HG02642 (cell line): ENCODE measurements around the gene TECR.
"Not testable (repeated sequence)": the region's sequence is repeated elsewhere in the genome, so short reads cannot be mapped to it uniquely, and the experiment has no call there.

ENCODE experiments used
- ATAC-seq: cut with Tn5 transposase; IDR thresholded peaks from one replicate; pipeline ENCODE4 v1.9.1; 2021; ENCODE audit warnings: mild to moderate bottlenecking; ENCODE audit not compliant: unreplicated experiment, poor library complexity

The TECR gene

DNA sequence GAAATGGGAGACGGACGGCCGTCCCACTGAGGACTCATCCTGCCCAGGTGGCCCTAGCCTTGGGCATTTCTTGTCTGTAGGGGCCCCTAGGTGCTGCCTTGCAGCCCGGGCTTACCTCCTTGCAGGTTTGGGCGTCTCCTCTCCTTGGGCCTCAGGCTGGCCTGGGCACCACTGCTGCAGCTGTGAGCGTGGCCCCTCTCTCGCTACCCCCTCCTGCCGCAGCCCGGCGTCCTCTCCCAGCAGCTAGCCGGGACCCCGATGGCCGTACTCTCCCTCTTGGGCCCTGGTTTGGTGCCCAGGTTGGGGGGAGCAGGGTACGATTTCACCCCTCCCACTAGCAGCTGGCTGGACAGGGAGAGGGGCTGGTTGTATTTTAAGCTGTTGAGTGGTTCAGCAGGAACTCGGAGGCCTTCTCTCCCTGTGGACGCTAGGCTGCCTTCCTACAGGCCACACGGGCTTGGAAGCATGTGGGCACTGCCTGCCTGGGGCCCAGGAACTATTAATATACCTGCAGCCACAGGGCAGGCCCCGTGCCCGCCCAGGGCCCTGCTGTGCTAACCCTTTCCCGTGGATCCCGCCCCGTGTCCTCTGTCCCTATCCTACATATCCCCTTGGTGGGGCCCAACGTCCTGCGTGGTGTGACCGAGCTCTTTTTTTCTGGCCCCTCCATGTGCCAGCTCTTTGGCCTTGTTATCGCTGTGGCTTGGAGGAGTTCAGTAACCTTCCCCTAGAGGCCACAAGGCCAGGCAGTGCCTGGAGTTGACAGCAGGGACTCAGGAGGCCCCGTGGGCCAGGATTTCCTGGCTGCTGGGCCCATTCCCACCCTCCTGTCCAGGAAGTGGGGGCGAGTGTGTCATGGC lies 30.8 kb downstream of the TECR start:
- no peak for ATAC-seq

DNA sequence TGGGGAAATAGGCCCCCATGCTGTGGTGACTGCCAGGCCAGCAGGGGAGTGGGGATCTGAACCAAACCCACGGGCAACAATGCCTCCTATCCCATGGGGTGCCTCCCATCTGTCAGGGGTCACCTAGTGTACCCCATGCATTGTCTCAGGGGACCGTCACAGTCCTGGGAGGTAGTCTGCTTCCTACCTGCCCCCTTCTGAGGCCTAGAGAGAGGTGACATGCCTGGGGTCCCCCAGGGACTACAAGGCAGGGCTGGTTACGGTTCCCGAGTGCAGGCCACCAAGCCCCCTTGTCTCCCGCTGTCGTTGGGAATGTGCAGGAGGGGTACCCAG lies 31.3 kb downstream of the TECR start:
- ATAC-seq, result no peak

DNA sequence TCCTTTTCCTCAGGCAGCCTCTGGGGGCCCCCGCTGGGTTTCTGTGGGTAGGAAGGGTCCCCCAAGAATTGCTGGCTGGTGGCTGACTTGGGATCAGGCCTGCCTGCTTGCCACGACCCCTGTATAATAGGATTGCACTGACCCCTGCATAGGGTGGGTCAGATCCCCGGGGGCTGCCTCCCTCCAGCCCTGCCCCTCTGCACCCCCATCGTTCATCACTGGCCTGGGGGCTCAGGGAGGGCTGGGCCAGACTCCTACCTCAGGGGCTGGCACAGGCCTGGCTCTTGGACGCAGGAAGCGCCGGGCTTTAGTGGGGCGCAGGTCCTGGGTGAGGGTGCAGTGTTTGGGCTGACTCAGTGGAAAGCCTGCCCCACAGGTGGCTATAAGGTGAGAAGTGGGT lies 31.9 kb downstream of the TECR start:
- no peak for ATAC-seq

DNA sequence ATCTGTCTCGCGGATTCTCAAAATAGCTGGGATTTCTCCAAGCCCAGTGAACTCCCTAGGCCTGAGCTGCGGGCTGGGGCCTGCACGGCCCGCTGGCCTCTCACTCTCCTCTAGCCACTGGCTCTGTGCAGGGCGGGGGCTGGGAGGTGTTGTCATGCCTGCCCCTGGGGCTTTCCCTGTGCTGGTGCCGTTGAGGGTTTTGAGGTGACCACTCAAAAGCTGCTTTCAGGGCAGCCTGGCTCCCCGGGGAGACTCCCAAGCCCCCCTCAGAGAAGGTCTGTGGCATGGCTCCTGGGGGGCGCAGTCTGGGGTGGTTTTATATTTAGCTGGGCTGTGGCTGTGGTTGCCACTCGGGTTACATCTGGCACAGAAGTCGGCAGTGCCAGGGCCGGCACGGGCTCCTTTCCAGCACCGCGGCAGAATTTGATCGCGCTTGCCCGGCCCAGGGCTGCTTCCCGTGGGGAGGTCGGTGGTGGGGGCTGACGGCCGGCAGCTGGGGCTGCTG lies 32.5 kb downstream of the TECR start:
- ATAC-seq, result no peak

DNA sequence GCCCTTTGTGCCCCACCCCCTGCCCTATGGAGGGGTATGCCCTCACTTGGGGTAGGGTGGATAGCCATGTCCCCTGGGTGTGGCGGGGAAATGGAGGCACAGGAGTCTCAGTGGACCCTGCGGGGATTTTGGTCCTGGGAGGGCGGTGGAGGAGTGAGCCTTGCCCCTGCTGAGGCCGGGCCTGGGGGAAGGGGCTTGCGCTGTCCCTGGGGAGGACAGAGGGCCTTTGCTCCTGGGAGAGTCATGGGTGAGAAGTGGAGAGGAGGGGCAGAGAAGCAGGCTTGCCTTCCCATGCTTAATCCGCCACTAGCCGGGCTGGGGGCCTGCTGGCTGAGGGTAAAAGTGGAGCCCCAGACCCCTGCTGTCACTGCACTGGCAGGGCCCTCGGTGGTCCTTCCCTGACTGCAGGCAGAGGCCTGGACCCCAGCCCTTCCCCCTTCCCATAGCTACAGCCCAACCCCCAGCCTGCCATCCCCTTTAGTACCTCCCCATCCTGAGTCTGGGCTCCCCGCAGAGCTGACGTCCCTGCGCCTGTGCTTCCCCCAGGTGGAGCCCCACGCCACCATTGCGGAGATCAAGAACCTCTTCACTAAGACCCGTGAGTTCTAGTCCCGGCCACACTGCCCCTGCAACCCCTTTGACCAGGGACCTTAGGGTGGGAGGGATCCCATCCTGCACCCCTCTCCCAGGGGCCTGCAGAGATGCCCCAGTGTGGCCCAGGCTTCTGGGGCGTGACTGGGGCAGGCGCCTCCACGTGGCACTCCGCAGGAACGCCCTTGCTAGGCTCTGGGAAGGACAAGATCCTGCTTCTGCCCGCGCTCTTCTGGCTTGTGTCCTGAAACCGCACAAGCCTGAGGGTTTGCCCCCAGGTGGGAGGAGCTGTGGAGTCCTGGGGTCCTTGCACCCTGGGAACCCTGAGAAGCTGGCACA lies 33.5 kb downstream of the TECR start:
- no peak for ATAC-seq

DNA sequence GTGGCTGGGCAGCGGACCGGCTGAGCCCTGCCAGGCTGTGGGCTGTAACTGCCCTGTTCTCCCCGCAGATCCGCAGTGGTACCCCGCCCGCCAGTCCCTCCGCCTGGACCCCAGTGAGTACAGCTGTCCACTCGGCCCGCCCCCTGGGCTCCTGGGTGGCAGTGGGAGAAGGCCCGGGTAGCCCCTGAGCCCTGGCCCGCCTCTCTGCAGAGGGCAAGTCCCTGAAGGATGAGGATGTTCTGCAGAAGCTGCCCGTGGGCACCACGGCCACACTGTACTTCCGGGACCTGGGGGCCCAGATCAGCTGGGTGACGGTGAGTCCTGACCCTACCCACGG lies 34.2 kb downstream of the TECR start:
- no peak for ATAC-seq

DNA sequence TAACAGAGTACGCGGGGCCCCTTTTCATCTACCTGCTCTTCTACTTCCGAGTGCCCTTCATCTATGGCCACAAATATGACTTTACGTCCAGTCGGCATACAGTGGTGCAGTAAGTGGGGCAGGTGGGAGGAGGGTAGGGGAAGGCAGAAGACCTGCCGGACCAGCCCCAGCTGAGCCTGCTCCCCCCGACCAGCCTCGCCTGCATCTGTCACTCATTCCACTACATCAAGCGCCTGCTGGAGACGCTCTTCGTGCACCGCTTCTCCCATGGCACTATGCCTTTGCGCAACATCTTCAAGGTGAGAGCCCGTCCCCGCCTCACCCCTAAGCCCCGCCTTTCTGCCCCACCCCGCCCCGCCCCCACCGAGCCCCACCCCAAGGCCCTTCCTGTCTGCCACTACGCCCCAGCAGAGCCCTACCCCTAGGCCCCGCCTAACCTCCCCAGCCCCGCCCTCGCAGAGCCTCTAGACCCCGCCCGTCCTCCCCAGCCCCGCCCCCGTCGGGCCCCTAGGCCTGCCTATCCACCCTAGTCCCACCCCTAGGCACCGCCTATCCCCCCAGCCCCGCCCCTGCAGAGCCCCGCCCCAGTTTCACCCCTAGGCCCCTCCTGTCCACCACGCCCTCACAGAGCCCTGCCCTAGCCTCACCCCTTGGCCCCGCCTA lies 34.7 kb downstream of the TECR start:
- ATAC-seq, result no peak

DNA sequence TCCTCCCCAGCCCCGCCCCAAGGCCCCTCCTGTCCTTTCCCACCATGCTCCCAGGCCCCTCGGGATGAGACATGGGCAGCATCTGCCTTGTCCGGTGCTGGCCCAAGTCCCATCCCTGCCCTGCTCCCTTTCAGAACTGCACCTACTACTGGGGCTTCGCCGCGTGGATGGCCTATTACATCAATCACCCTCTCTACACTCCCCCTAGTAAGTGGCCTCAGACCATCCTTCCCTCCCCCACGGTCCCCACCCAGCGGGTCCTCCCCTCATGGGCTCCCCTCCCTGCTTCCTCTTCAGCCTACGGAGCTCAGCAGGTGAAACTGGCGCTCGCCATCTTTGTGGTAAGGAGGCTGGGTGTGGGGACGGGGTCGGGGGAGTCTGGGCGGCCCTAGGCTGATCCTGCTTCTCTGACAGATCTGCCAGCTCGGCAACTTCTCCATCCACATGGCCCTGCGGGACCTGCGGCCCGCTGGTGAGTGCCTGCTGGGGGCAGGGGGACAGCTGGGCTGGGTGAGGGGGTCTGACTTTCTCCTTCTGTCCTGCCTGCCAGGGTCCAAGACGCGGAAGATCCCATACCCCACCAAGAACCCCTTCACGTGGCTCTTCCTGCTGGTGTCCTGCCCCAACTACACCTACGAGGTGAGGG lies 35.4 kb downstream of the TECR start:
- not testable (repeated sequence) for ATAC-seq

DNA sequence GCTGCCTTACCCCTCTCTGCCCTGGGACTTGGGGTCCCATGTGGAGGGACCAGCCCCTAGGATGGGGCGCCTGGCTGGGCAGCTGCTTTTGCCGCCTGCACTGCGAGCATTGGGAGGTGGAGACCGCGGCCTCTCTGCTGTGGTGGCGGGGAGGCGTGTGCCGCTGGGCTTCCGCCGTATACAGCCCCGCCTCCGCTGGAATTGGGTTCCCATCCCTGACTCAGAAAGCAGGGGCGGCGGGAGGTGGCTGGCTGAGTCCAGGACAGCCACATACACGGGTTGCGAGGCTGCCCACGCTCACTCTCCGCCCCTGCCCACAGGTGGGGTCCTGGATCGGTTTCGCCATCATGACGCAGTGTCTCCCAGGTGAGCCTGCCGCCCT lies 35.9 kb downstream of the TECR start:
- ATAC-seq, result no peak

DNA sequence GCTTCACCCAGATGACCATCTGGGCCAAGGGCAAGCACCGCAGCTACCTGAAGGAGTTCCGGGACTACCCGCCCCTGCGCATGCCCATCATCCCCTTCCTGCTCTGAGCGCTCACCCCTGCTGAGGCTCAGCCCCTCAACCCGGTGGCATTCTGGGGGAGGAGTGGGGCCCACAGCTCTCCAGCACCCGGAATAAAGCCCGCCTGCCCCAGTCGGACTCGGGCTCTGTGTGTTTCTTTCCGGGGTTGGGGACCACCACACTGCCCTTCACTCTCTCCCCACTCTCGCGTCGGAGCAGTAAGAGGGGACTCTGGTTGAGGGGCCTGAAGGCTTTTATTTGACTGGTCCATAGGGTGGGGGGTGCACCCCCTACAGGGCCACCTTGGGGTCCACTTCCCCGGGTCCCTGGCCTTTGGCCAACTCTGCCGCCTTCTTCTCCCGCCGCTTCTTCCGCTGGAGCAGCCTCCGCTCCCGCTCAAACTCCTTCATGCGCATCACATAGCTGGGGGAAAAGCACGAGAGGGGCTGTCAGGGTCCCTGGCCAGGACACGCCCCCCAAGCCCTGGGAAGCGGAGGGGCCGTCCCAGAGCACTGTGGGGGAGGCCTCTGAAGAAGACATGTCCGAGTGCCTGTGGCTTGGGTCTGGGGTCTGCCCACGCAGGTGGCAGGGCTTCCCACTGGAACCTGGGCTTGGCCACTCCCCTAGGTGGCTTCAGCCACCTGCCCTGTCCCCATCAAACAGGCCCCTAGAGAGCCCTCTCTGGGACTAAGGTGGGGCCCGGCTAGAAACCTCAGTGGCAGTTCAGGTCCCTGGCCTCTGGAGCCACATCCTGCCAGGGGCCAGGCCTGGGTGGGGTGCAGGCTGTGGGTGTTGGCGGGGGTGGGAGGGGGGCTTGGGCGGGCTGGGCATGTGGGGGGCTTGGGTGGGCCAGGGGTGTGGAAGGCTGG lies 36.6 kb downstream of the TECR start:
- no peak for ATAC-seq

DNA sequence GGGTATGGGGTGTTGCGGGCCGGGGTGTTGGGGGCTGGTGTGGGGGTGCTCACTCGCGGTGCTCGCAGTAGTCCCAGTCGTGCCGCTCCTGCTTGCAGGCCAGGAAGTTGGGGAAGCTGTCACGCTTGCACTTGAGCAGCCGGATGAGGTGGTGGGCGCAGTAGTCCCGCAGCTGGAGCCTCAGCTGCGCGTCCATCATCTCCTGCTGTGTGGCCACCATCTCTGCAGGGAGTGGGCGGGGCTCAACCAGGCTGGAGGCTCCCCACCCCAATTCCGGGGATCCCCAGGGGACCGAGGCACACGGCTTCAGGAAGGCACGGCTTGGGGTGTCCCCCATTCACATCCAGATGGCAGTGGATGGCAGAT lies 37.3 kb downstream of the TECR start:
- no peak for ATAC-seq

DNA sequence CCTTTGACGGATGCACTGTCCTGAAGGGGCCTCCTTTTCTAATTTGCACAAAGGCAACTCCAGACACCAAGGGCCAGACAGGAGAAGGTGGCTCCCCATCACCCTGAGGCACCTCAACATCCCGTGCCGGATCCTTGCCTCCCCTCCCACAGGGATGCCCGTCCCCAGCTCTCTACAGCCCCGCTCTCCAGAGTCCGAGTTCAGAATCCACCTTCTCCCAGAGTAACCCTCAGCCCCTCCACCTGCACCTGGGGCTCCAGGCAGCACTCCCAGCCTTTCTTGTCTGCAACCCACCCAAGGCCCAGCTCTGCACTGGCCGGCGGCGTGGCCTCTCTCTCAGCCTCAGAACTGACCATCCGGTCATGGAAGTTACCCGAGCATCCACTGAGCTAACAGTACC lies 37.7 kb downstream of the TECR start:
- no peak for ATAC-seq

DNA sequence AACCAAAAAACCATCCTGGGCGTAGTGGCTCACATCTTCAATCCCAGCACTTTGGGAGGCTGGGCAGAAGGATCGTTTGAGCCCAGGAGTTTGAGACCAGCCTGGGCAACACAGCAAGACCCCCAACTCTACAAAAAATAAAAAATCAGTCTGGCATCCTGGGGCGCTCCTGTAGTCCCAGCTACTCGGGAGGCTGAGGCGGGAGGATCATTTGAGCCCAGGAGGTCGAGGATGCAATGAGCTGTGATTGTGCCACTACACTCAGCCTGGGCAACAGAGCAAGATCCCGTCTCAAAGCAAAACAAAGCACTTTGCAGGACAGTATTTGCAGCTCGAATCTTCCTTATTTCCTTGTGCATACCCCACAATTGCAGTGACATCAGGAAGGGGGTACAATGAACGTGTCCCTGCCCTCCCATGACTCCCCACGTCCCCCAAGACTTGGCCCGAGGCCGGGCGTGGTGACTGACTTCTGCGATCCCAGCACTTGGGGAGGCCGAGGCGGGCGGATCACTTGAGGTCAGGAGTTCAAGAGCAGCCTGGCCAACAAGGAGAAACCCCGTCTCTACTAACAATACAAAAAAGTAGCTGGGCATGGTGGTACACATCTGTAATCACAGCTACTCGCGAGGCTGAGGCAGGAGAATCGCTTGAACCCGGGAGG lies 41.6 kb downstream of the TECR start:
- no peak for ATAC-seq

DNA sequence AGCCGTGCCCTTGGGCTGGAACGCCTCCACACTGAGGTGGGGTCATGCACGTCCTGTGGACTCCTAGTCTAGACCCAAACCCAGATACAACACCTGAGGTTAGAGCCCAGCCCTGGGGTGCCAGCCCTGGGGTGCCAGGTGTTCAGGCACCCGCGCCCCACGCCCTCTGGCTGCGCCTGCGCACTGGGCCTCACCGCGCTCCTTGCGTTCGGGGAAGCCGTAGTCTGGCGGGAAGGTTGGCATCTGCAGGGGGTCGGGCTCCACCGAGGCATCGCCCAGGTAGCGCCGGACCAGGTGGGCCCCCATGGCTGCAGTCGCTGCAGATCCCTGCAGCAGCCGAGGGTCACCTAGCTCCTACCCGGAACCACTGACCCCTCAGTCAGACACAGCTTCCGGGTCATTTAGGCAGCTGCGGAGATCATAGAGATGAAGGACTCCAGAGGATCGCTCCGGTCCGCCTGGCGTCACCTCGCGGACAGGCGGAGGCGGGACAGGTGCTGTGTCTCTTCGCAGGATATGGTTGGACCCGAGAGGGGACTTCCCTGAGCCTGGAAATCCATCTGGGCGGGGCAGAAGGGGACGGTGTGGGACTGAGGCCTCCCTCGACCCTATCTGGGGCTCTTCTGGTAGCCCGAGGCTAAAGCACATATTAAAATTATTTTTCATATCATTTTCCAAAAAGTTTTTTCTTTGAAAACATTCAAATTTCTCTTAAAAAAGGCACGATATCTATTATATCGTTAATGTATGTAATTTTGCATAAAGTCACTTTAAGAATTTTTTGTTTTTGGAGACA lies 42.5 kb downstream of the TECR start, which contains the start of gene NDUFB7:
NDUFB7 (minus strand) TSS at position 372 of the 796 bp plus-strand sequence; CDS start at position 306, 66 bp downstream.
- ATAC-seq, result peak; percentile 82

DNA sequence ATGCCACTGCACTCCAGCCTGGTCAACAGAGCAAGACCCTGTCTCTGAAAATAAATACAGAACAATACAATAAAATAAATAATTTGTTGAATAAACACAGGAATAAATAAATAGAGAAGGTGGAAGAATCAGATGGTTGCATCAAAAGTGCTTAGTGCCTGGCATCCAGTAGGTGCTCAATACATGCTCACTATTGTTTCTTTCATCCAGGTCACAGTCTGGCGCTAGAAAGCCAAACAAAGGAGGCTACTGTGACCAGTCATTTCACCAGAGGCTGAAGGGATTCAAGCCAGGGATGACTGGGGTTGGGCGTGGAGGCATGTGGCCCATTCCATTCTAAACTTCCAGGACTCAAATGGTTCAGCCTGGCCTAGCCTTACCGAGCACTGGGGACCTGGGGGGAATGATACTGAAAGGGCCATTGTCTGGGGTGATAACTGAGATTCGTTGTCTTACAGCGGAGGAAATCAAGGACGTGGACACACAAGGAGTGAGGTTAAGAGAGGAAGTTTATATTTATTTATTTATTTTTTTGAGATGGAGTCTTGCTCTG lies 46.1 kb downstream of the TECR start:
- no peak for ATAC-seq

DNA sequence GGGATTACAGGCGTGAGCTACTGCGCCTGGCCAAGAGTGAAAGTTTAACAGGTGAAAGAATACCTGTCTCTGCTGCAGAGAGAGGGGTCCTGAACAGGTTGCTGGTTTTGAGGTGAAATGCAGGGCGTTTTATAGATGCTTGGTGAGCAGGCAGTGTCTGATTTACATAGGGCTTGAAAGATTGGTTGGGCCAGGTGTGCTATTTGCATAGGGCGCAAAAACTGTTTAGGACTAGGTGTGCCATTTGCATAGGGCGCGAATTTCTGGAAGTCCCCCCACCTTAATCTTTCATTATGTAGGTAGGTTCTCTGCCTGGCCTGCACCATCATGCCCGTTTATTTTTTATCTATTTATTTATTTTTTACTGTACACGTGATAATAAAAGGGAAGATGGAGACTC lies 47.0 kb downstream of the TECR start:
- no peak for ATAC-seq

DNA sequence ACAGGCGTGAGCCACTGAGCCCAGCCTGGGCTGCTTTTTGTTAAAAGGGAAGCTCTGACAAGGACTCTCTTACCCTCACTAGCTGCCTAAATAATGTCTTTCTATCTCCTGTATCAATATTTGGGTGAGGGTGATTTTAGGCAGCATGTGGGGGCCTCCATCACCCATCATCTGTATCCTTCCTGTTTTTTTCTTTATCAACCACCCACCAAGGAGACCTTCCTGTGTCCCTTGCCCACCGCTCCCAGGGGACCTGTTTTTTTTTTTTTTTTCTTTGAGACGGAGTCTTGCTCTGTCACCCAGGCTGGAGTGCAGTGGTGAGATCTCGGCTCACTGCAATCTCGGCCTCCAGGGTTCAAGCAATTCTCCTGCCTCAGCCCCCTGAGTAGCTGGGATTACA lies 47.9 kb downstream of the TECR start:
- ATAC-seq, result no peak
